CD14-positive monocyte (primary cell): Measurements from ENCODE around the gene DNAAF5. TPM values are rescaled to one million over a fixed set of nuclear protein-coding genes. Genes with fewer than 3 reads are reported as not detected.

ENCODE experiments used
- DNase-seq, 3 donors: peaks; one replicate each; pipeline ENCODE4 v3.0.0-alpha.2; 2011 to 2022
- H2AFZ ChIP-seq: 2 replicates; pipeline ENCODE4 v1.6.0; 2012; ENCODE audit warnings: mild to moderate bottlenecking, low read depth, low read length, inconsistent platforms; ENCODE audit not compliant: insufficient read depth, poor library complexity, severe bottlenecking
- H3K27ac ChIP-seq, 2 donors: 1 replicate in 1 of 2; 2 replicates in 1 of 2; pipeline ENCODE4 v1.5.1; 2012 to 2013; ENCODE audit warnings: low read length in 2 of 2, control low read depth in 1 of 2, inconsistent platforms in 1 of 2, low read depth in 1 of 2, mild to moderate bottlenecking in 1 of 2
- H3K27me3 ChIP-seq, 2 donors: one replicate each; pipeline versions ENCODE4 v1.6.0 to v1.6.1; 2011 to 2013; ENCODE audit warnings: low read length in 2 of 2; ENCODE audit not compliant: control insufficient read depth in 2 of 2, insufficient read depth in 2 of 2
- H3K36me3 ChIP-seq, 2 donors: replicated peaks in 1 of 2; 1 replicate in 1 of 2; 2 replicates in 1 of 2; pipeline versions ENCODE4 v1.5.1 to v1.6.1; 2012 to 2013; ENCODE audit warnings: low read length in 2 of 2, control low read depth in 1 of 2, inconsistent platforms in 1 of 2, mild to moderate bottlenecking in 1 of 2; ENCODE audit not compliant: insufficient read depth in 2 of 2, control insufficient read depth in 1 of 2
- H3K4me1 ChIP-seq, 2 donors: 1 replicate in 1 of 2; 2 replicates in 1 of 2; pipeline versions ENCODE4 v1.5.1 to v1.6.1; 2012 to 2013; ENCODE audit warnings: low read length in 2 of 2, control low read depth in 1 of 2, inconsistent platforms in 1 of 2, mild to moderate bottlenecking in 1 of 2, moderate library complexity in 1 of 2; ENCODE audit not compliant: insufficient read depth in 2 of 2, control insufficient read depth in 1 of 2
- H3K4me2 ChIP-seq: replicated peaks from 2 replicates; pipeline ENCODE3; 2012; ENCODE audit warnings: low read length, moderate library complexity, mild to moderate bottlenecking; ENCODE audit not compliant: poor library complexity, severe bottlenecking; ENCODE audit errors: extremely low read depth
- H3K4me3 ChIP-seq, 3 experiments: fragments of 200-600 bp in 1 of 3; sonication (generic) in 1 of 3; replicated peaks in 1 of 3; 1 replicate in 2 of 3; 2 replicates in 1 of 3; pipeline ENCODE4 v1.5.1; 2011 to 2013; ENCODE audit warnings: low read length in 3 of 3, mild to moderate bottlenecking in 3 of 3, control low read depth in 2 of 3, low read depth in 2 of 3, inconsistent platforms in 1 of 3, moderate library complexity in 1 of 3
- H3K79me2 ChIP-seq: 2 replicates; pipeline ENCODE4 v1.6.0; 2012; ENCODE audit warnings: mild to moderate bottlenecking, control low read depth, inconsistent platforms, low read length, moderate library complexity; ENCODE audit not compliant: insufficient read depth
- H3K9ac ChIP-seq: 2 replicates; pipeline ENCODE4 v1.6.0; 2017; ENCODE audit warnings: low read length, mild to moderate bottlenecking; ENCODE audit not compliant: insufficient read depth, poor library complexity, severe bottlenecking
- H3K9me3 ChIP-seq, 2 donors: replicated peaks in 1 of 2; 1 replicate in 1 of 2; 2 replicates in 1 of 2; pipeline versions ENCODE4 v1.5.1 to v1.6.1; 2012 to 2013; ENCODE audit warnings: low read length in 2 of 2, control low read depth in 1 of 2; ENCODE audit not compliant: control insufficient read depth in 1 of 2, insufficient read depth in 1 of 2
- H4K20me1 ChIP-seq: 2 replicates; pipeline ENCODE4 v1.6.0; 2012; ENCODE audit warnings: mild to moderate bottlenecking, low read length, control low read depth, moderate library complexity; ENCODE audit not compliant: insufficient read depth
- H3K27ac Mint-ChIP-seq, 7 donors: one replicate each; pipeline ENCODE4 v1.8.0; 2020; ENCODE audit warnings: mild to moderate bottlenecking in 7 of 7, mixed read lengths in 7 of 7, moderate library complexity in 6 of 7, inconsistent platforms in 2 of 7
- H3K27me3 Mint-ChIP-seq, 3 donors: one replicate each; pipeline ENCODE4 v1.8.0; 2021 to 2022; ENCODE audit warnings: low read depth in 3 of 3, mild to moderate bottlenecking in 3 of 3, mixed read lengths in 3 of 3, moderate library complexity in 3 of 3, inconsistent platforms in 1 of 3
- H3K36me3 Mint-ChIP-seq, 2 donors: one replicate each; pipeline ENCODE4 v1.8.0; 2020; ENCODE audit warnings: mixed read lengths in 2 of 2, inconsistent platforms in 1 of 2, mild to moderate bottlenecking in 1 of 2
- H3K4me1 Mint-ChIP-seq: one replicate; pipeline ENCODE4 v1.8.0; 2020; ENCODE audit warnings: mild to moderate bottlenecking, mixed read lengths
- H3K4me3 Mint-ChIP-seq, 2 donors: one replicate each; pipeline ENCODE4 v1.8.0; 2020; ENCODE audit warnings: mild to moderate bottlenecking in 2 of 2, mixed read lengths in 2 of 2, moderate library complexity in 1 of 2
- H3K9me3 Mint-ChIP-seq, 7 donors: one replicate each; pipeline ENCODE4 v1.8.0; 2020 to 2022; ENCODE audit warnings: mixed read lengths in 7 of 7, mild to moderate bottlenecking in 6 of 7, moderate library complexity in 6 of 7, inconsistent platforms in 2 of 7
- CTCF ChIP-seq: fragments of 200-600 bp; IDR thresholded peaks from one replicate; pipeline ENCODE4 v1.8.0; 2022; ENCODE audit warnings: antibody characterized with exemption, mild to moderate bottlenecking
- WGBS: methylation state at CpG from one replicate; pipeline ENCODE4 v1.1.5; 2013; ENCODE audit warnings: missing lambda C conversion rate; ENCODE audit not compliant: insufficient coverage; 5-methylcytosine and 5-hydroxymethylcytosine counted together
- intact Hi-C, 2 donors: fragments of 100-400 bp; cut with micrococcal nuclease; formaldehyde crosslinking; loops; one replicate each; pipeline versions ENCODE4 v1.15.0 to v1.15.1; 2023
- polyA plus RNA-seq, 3 donors: library from polyadenylated mRNA; depleted of rRNA in 1 of 3; unstranded in 2 of 3; stranded (reverse) in 1 of 3; fragments of 300-500 nt in 2 of 3; fragments of >200 nt in 1 of 3; fragmentation: Illumina TruSeq in 2 of 3; gene quantifications; 1 replicate in 2 of 3; 2 replicates in 1 of 3; pipeline ENCODE4 v1.2.3, GENCODE V29; 2012 to 2021

DNAAF5 gene
- polyA plus RNA-seq, 3 donors: 1.2 to 9.6 (median 2.0) TPM

GRCh38 chr7:696812-697551 is 29.5 kb upstream of the DNAAF5 start:
- H3K9ac ChIP-seq: no peak overlapping the region
- H4K20me1 ChIP-seq: no peaks in the 10 kb centered on the region
- H3K27ac Mint-ChIP-seq: no peak overlapping the region
- no peak overlapping the region for H3K4me3 Mint-ChIP-seq
- H3K4me1 ChIP-seq: no peaks in the 10 kb centered on the region
- no peaks in the 10 kb centered on the region for H3K79me2 ChIP-seq
- H3K36me3 Mint-ChIP-seq: no peaks in the 10 kb centered on the region
- H3K27me3 ChIP-seq: no peaks in the 10 kb centered on the region
- H3K4me3 ChIP-seq: no peak overlapping the region
- intact Hi-C loops: no loop called here
- no peak overlapping the region for H2AFZ ChIP-seq
- TF ChIP-seq CTCF: no peak
- H3K27ac ChIP-seq: no peak overlapping the region
- H3K4me1 Mint-ChIP-seq: peaks cover 2% of the 10 kb centered on the region
- H3K36me3 ChIP-seq: no peaks in the 10 kb centered on the region
- WGBS: 95% methylated on average over 28 of the region's 29 CpGs
- peaks cover 8 to 37% (median 26%) of the 10 kb centered on the region in 7 donors for H3K9me3 Mint-ChIP-seq
- no peak for DNase-seq
- no peak overlapping the region for H3K4me2 ChIP-seq
- H3K9me3 ChIP-seq: peaks cover 0 to 20% of the 10 kb centered on the region in 2 donors
- H3K27me3 Mint-ChIP-seq: peaks cover 0 to 3% (median 3%) of the 10 kb centered on the region in 3 donors

DNA sequence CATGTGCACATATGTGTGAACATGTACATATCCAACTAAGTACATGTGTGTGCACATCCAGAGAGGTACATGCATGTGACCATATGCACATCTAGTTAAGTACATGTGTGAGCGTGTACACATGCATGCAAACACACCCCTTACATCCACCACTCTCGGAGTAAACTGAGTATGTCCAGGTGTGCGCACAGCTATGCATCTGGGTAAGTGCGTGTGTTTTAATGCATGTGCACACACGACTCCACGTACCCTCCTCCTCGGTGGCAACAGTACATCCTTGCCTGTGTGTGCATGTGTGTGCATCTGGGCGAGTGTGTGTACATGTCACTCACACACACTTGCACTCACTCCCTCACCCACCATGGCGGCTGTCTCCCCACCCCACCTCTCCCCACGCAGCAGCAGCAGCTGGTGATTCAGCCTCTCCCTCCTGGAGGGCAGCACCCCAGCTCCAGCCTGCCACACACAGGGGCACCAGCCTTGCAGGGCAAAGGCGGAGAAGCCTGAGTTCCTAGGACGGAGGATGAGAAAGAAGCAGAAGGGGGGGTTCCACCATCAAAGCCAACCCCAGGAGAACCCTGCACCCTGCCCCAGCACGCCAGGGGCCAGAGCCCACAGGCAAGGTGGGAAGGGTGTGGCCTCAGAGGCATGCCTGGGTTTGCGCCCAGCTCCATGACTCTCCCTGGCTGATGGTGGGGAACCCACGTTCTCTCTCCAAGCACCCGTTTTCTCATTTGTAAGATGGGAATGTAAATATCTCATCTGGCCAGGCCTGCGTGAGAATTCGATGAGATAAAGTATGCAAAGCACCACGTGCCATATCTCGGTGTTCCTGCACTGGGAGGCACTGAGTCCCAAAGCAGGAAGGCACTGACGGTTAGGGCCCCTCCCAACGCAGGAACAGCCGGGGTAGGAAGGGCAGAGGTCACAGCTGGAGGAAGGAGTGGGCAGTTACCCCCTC is 27.7 kb upstream of the DNAAF5 start:
- Mint-ChIP-seq H3K4me1 (peaks cover 2% of the 10 kb centered on the region), H3K9me3 (peaks cover 9 to 28% (median 21%) of the 10 kb centered on the region in 7 donors), H3K27me3 (peaks cover 0 to 6% (median 3%) of the 10 kb centered on the region in 3 donors), H3K4me3 (no peak overlapping the region), H3K36me3 (no peaks in the 10 kb centered on the region), H3K27ac (peak overlapping the region in 1 of 7 donors; percentile 37)
- Histone ChIP-seq H3K9ac (no peak overlapping the region), H3K4me3 (no peak overlapping the region), H3K9me3 (peaks cover 0 to 15% of the 10 kb centered on the region in 2 donors), H3K36me3 (no peaks in the 10 kb centered on the region), H4K20me1 (no peaks in the 10 kb centered on the region), H3K27ac (no peak overlapping the region), H3K4me2 (no peak overlapping the region), H3K79me2 (no peaks in the 10 kb centered on the region), H2AFZ (no peak overlapping the region), H3K4me1 (no peaks in the 10 kb centered on the region), H3K27me3 (no peaks in the 10 kb centered on the region)
- TF ChIP-seq CTCF: no peak
- WGBS: 97% methylated on average over 17 of the region's 23 CpGs
- DNase-seq: no peak
- intact Hi-C loops: no loop called here
